Panc1 (cell line): ENCODE data around the gene BRK1. TPM values are rescaled to one million over a fixed set of nuclear protein-coding genes. Genes with fewer than 3 reads are reported as not detected.
"Not testable (repeated sequence)": the region's sequence is repeated elsewhere in the genome, so short reads cannot be mapped to it uniquely, and the experiment has no call there.

ENCODE experiments used
- ATAC-seq: fragments of 200-7000 bp; cut with Tn5 transposase; 2 replicates; pipeline ENCODE4 v1.9.1; 2020; ENCODE audit warnings: mild to moderate bottlenecking, moderate library complexity
- BruUV-seq: library from RNA; stranded (reverse); fragments of 400-500 nt; replicated peaks from 2 replicates; lab custom pipeline; 2021; lab: Mats Ljungman, UMichigan
- CTCF ChIA-PET: fragments of 300-600 bp; sonication (Branson Sonifier 250); formaldehyde crosslinking; loops from one replicate; lab custom pipeline; 2022; ENCODE audit warnings: antibody characterized with exemption; lab: Charles Lee
- POLR2A ChIA-PET: fragments of 300-600 bp; sonication (Branson Sonifier 250); formaldehyde crosslinking; loops from one replicate; lab custom pipeline; 2022; ENCODE audit warnings: antibody characterized with exemption; lab: Charles Lee
- DNase-seq: peaks from one replicate; pipeline ENCODE4 v3.0.0-alpha.2; 2010; ENCODE audit warnings: low read depth, low spot score
- H3K27ac ChIP-seq: 2 replicates; pipeline ENCODE4 v1.5.1; 2011; ENCODE audit warnings: mild to moderate bottlenecking, low read length, inconsistent platforms
- H3K27me3 ChIP-seq: fragments of 200-500 bp; sonication (Bioruptor generic); 2 replicates; pipeline ENCODE4 v1.6.0; 2014; ENCODE audit warnings: low read length, inconsistent platforms; ENCODE audit not compliant: control insufficient read depth, insufficient read depth
- H3K36me3 ChIP-seq: fragments of 200-500 bp; sonication (Bioruptor generic); 2 replicates; pipeline ENCODE4 v1.5.1; 2014; ENCODE audit warnings: inconsistent platforms, mild to moderate bottlenecking, low read length, moderate library complexity; ENCODE audit not compliant: control insufficient read depth, insufficient read depth
- H3K4me1 ChIP-seq: 2 replicates; pipeline ENCODE4 v1.5.1; 2011; ENCODE audit warnings: inconsistent platforms, mild to moderate bottlenecking, low read length, moderate library complexity; ENCODE audit not compliant: control insufficient read depth, insufficient read depth
- H3K4me3 ChIP-seq, 2 experiments: 2 replicates each; pipeline ENCODE4 v1.5.1; 2011 to 2012; ENCODE audit warnings: low read depth in 2 of 2, low read length in 2 of 2, mild to moderate bottlenecking in 2 of 2, inconsistent platforms in 1 of 2, moderate library complexity in 1 of 2
- H3K9me3 ChIP-seq: fragments of 200-500 bp; sonication (Bioruptor generic); 2 replicates; pipeline ENCODE4 v1.5.1; 2014; ENCODE audit warnings: low read depth, mild to moderate bottlenecking, inconsistent platforms, low read length, moderate library complexity; ENCODE audit not compliant: control insufficient read depth, insufficient read depth
- CTCF ChIP-seq: fragments of 450-650 bp; IDR thresholded peaks from 2 replicates; pipeline ENCODE4 v1.5.1; 2017; ENCODE audit warnings: mild to moderate bottlenecking
- POLR2AphosphoS5 ChIP-seq: IDR thresholded peaks from 2 replicates; pipeline ENCODE4 v1.6.1; 2012; ENCODE audit warnings: mild to moderate bottlenecking, low read depth, low read length, moderate library complexity
- REST ChIP-seq, 2 experiments: IDR thresholded peaks; 2 replicates each; pipeline ENCODE4 v1.6.1; 2011 to 2012; ENCODE audit warnings: low read depth in 2 of 2, control low read depth in 1 of 2, low read length in 1 of 2, mild to moderate bottlenecking in 1 of 2, moderate library complexity in 1 of 2; ENCODE audit not compliant: insufficient read depth in 1 of 2
- SIN3A ChIP-seq: IDR thresholded peaks from 2 replicates; pipeline ENCODE4 v1.6.1; 2012; ENCODE audit warnings: low read depth, mild to moderate bottlenecking, low read length, moderate library complexity, borderline replicate concordance; ENCODE audit not compliant: insufficient read depth
- TCF7L2 ChIP-seq: IDR thresholded peaks from 2 replicates; pipeline ENCODE4 v1.6.1; 2011; ENCODE audit warnings: mild to moderate bottlenecking, low read depth, low read length, inconsistent platforms
- in situ Hi-C: cut with HindIII; loops from 2 replicates; pipeline ENCODE4 v1.10.0; 2016; ENCODE audit warnings: low sequenced_read_pairs, low pct_unique_long_range_greater_than_20kb
- intact Hi-C: fragments of 100-400 bp; cut with micrococcal nuclease; formaldehyde crosslinking; loops from one replicate; pipeline ENCODE4 v1.10.0; 2022; ENCODE audit not compliant: unreplicated experiment
- total RNA-seq: library from RNA; stranded (reverse); gene quantifications from one replicate; pipeline ENCODE4 v1.2.1, GENCODE V29; 2021; ENCODE audit not compliant: unreplicated experiment

The BRK1 gene
- total RNA-seq, 1 experiment from 2014 or later: 81.9 TPM

DNA sequence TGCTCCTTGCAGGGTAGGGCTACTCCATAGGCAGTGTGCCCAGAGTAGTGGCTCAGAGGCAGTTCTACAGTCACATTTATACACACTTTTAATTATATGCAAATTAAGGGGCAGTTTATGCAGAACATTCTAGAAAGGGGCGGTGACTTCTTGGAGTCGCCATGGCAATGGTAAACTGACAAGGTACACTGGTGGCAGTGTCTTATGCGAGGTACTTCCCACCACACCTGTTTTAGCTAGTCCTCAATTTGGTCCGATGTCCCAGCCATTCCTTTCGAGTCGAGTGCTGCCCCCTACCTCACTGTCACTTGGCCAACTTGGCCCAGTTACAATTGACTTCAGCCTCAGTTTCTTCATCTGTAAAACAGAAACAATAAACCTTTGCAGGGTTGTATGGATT is 45.5 kb downstream of the BRK1 start:
- H3K27ac ChIP-seq: no peak overlapping the region
- DNase-seq (no peak), ATAC-seq (no peak)
- H3K27me3 ChIP-seq: no peaks in the 10 kb centered on the region
- no peak for TF ChIP-seq REST (IDR thresholded peaks at IDR 0.05; ENCODE audit: insufficient read depth in 1 of 2, low read depth in 2 of 2, low read length in 1 of 2)
- TF ChIP-seq CTCF: no peak
- TF ChIP-seq TCF7L2: no peak
- no peak for TF ChIP-seq SIN3A
- no peak for TF ChIP-seq POLR2AphosphoS5
- no peak overlapping the region for H3K4me3 ChIP-seq
- POLR2A ChIA-PET: interaction anchor here (0.6 kb wide), 2 partner anchors 196 to 390 kb away, joined by 3 to 4 read pairs; no protein-coding TSS in a partner anchor
- H3K4me1 ChIP-seq: no peaks in the 10 kb centered on the region
- no peaks in the 10 kb centered on the region for H3K36me3 ChIP-seq
- in situ Hi-C loops (loop anchor here (10.0 kb wide), 1 partner anchor 84 kb away; the partner anchor contains the start of gene TATDN2), intact Hi-C loops (no loop called here)
- BruUV-seq: no TSS peak
- H3K9me3 ChIP-seq: no peaks in the 10 kb centered on the region
- CTCF ChIA-PET: no interaction called here

DNA sequence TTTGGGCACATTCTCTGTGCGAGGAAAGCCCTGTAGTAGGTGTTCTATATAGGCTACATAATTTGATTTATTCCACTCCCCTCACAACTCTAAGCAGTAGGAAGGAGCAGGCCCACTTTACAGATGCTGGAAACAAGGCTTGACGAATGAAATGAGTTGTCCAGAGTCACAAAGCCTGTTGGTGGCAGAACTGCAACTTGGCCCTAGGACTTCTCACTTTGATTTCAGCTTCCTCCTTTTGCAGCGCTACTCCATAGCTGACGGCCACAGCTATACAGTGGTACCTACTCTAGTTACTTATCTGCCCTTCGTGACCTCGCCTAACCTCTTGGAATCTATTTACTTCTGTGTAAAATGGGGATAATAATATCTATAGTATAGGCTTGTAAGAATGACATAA is 46.7 kb downstream of the BRK1 start:
- Histone ChIP-seq H3K27ac (no peak overlapping the region), H3K4me1 (no peaks in the 10 kb centered on the region; the same call in 1 of the 2 replicates), H3K4me3 (no peak overlapping the region), H3K9me3 (no peaks in the 10 kb centered on the region), H3K36me3 (no peaks in the 10 kb centered on the region), H3K27me3 (no peaks in the 10 kb centered on the region)
- ATAC-seq (no peak), DNase-seq (no peak)
- CTCF ChIA-PET: no interaction called here
- TF ChIP-seq TCF7L2 (no peak), REST (IDR thresholded peaks at IDR 0.05; ENCODE audit: insufficient read depth in 1 of 2, low read depth in 2 of 2, low read length in 1 of 2) (no peak), POLR2AphosphoS5 (no peak), SIN3A (no peak), CTCF (no peak)
- in situ Hi-C loops: loop anchor here (10.0 kb wide), 1 partner anchor 83 kb away; the partner anchor contains the start of gene TATDN2
- POLR2A ChIA-PET: no interaction called here
- intact Hi-C loops: no loop called here
- no TSS peak for BruUV-seq

GRCh38 chr3:10164201-10164545 is 48.7 kb downstream of the BRK1 start:
- H3K4me3 ChIP-seq: peak overlapping the region; percentile 66 to 80
- H3K36me3 ChIP-seq, H3K27ac ChIP-seq, H3K9me3 ChIP-seq, BruUV-seq, DNase-seq, H3K27me3 ChIP-seq, ATAC-seq, intact Hi-C loops, POLR2A ChIA-PET: not testable (repeated sequence)
- in situ Hi-C loops: loop anchor here (10.0 kb wide), 1 partner anchor 81 kb away; the partner anchor contains the start of gene TATDN2
- CTCF ChIA-PET: interaction anchor here (1.1 kb wide), 1 partner anchor 57 kb away, joined by 10 read pairs; no protein-coding TSS in a partner anchor
- H3K4me1 ChIP-seq: peaks cover 11% of the 10 kb centered on the region
